Testis (tissue), 2 donors: ENCODE results near the gene FLYWCH1.

Experiments used
- CTCF ChIP-seq, 3 experiments: fragments of 450-650 bp in 2 of 3; fragments of 200-600 bp in 1 of 3; sonication (generic) in 1 of 3; IDR thresholded peaks; one replicate each; pipeline ENCODE4 v1.5.1; 2016 to 2019; ENCODE audit warnings: antibody characterized with exemption in 3 of 3, mild to moderate bottlenecking in 2 of 3, moderate library complexity in 1 of 3
- POLR2A ChIP-seq: fragments of 450-650 bp; IDR thresholded peaks from one replicate; pipeline ENCODE4 v1.6.1; 2017; ENCODE audit warnings: antibody characterized with exemption, mild to moderate bottlenecking, moderate library complexity

GRCh38 chr16:2925951-2926649, 14.4 kb downstream of the FLYWCH1 start:
- no peak for TF ChIP-seq POLR2A
- TF ChIP-seq CTCF (IDR thresholded peaks at IDR 0.05): no peak
